K562 (cell line): ENCODE data around the gene NOP10. TPM values are rescaled to one million over a fixed set of nuclear protein-coding genes. Genes with fewer than 3 reads are reported as not detected.

Experiments
- FOXK2 ChIP-seq, 2 experiments: fragments of 450-650 bp; IDR thresholded peaks in 1 of 2; conservative IDR thresholded peaks in 1 of 2; 2 replicates each; pipeline ENCODE4 v1.6.1; 2016; ENCODE audit warnings: low read depth in 2 of 2, mild to moderate bottlenecking in 1 of 2
- HNRNPLL ChIP-seq: fragments of 200-400 bp; formaldehyde crosslinking; IDR thresholded peaks from 2 replicates; pipeline ENCODE4 v1.6.1; 2017; ENCODE audit warnings: low read length, low read depth, mild to moderate bottlenecking; ENCODE audit not compliant: poor library complexity, severe bottlenecking
- POLR2B ChIP-seq: fragments of 450-650 bp; IDR thresholded peaks from 2 replicates; pipeline ENCODE4 v1.6.1; 2018; ENCODE audit warnings: low read depth; ENCODE audit not compliant: partially characterized antibody
- TAF15 ChIP-seq: fragments of 200-400 bp; formaldehyde crosslinking; IDR thresholded peaks from 2 replicates; pipeline ENCODE4 v1.6.1; 2017; ENCODE audit warnings: mild to moderate bottlenecking, low read depth, low read length, moderate library complexity
- polyA plus RNA-seq, 8 experiments: library from polyadenylated mRNA; depleted of rRNA in 4 of 8; stranded (reverse) in 5 of 8; unstranded in 3 of 8; fragments of >200 nt; fragmentation: Nextera tagmentation in 2 of 8; fragmentation: Illumina TruSeq in 1 of 8; extraction: Ambion mirVana in 2 of 8; extraction: Trizol in 1 of 8; gene quantifications; 2 replicates each; pipeline versions ENCODE4 v1.2.1 to v1.2.3, GENCODE V29; 2011 to 2014; ENCODE audit warnings: inconsistent platforms in 1 of 8, missing spikeins in 1 of 8
- total RNA-seq, 7 experiments: library from RNA; depleted of rRNA in 6 of 7; stranded (reverse); fragments of >200 nt in 6 of 7; fragmentation: Illumina TruSeq in 2 of 7; extraction: Trizol in 2 of 7; gene quantifications; 2 replicates each; pipeline versions ENCODE4 v1.2.1 to v1.2.3, GENCODE V29; 2011 to 2021; ENCODE audit warnings: low replicate concordance in 1 of 7
- TF ChIP-seq, protein P1 (sequence below): fragments of 200-600 bp; sonication (generic); IDR thresholded peaks from one replicate; pipeline ENCODE4 v1.6.1; 2012; ENCODE audit warnings: mild to moderate bottlenecking, low read depth, low read length, inconsistent platforms
- TF ChIP-seq, protein P2 (sequence below): fragments of 250-450 bp; sonication (Bioruptor Pico); IDR thresholded peaks from 2 replicates; pipeline ENCODE4 v1.6.1; 2021; ENCODE audit warnings: mild to moderate bottlenecking
- TF ChIP-seq, protein P3 (sequence below): fragments of 450-650 bp; formaldehyde crosslinking; IDR thresholded peaks from 2 replicates; pipeline ENCODE4 v1.4.0; 2020; ENCODE audit warnings: mild to moderate bottlenecking
- TF ChIP-seq, protein P4 (sequence below): IDR thresholded peaks from 2 replicates; pipeline ENCODE4 v1.6.1; 2016; ENCODE audit warnings: missing genetic modification characterization, missing compliant biosample characterization

NOP10 gene
- total and polyA plus RNA-seq, 9 of the 15 experiments (the other 6 are each of a cell fraction or from before 2014, with no cell fraction given) = 250 to 1,663 (median 449) TPM

DNA sequence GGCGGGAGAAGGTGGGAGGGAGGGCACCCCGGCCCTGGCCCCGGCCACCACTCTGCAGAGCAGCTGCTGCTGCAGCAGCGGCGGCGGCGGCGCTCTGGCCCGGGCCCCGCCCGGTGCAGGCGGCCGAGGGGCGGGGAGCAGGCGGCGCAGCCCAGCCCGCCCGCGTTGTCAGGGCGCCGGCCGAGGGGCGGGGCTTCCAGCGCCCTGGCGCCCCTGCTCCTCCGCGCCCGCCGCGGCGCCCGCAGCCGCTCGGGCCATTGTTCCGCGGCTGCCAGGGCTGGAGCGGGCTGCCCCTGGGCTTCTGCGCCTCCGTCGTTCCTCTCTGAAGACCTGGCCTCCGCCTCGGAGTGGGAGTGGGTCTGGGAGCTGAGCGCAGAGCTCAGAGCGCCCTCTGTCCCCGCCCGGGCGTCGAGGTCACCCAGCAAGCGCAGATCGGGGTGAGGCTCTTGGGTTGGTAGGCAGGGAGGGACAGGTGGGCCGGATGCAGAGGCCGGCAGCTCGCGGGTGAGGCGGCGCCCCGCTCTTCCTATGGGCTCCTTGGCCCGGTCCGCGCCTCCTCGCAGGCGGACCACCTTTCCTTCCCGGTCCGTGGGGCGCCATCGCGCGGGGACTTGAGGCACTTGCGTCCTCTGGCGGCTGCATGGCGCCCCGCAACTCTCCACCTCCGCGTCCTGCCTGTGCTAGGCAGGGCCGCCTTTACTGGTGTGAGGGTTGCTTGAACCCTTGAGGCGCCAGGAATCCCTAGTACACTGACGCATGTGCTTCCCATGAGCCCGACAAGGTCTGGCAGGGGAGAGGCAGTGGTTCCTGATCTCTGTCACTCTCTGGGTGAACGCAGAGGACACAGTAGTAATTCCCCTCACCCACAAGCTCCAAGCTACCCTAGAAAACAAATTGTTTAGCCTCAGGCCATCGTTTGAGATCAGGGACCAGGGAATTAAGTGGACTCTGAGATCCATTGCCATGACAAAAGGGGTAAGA lies 24.5 kb upstream of the NOP10 start, which contains the start of gene LPCAT4 (continued):
- TF ChIP-seq, protein P1, sequence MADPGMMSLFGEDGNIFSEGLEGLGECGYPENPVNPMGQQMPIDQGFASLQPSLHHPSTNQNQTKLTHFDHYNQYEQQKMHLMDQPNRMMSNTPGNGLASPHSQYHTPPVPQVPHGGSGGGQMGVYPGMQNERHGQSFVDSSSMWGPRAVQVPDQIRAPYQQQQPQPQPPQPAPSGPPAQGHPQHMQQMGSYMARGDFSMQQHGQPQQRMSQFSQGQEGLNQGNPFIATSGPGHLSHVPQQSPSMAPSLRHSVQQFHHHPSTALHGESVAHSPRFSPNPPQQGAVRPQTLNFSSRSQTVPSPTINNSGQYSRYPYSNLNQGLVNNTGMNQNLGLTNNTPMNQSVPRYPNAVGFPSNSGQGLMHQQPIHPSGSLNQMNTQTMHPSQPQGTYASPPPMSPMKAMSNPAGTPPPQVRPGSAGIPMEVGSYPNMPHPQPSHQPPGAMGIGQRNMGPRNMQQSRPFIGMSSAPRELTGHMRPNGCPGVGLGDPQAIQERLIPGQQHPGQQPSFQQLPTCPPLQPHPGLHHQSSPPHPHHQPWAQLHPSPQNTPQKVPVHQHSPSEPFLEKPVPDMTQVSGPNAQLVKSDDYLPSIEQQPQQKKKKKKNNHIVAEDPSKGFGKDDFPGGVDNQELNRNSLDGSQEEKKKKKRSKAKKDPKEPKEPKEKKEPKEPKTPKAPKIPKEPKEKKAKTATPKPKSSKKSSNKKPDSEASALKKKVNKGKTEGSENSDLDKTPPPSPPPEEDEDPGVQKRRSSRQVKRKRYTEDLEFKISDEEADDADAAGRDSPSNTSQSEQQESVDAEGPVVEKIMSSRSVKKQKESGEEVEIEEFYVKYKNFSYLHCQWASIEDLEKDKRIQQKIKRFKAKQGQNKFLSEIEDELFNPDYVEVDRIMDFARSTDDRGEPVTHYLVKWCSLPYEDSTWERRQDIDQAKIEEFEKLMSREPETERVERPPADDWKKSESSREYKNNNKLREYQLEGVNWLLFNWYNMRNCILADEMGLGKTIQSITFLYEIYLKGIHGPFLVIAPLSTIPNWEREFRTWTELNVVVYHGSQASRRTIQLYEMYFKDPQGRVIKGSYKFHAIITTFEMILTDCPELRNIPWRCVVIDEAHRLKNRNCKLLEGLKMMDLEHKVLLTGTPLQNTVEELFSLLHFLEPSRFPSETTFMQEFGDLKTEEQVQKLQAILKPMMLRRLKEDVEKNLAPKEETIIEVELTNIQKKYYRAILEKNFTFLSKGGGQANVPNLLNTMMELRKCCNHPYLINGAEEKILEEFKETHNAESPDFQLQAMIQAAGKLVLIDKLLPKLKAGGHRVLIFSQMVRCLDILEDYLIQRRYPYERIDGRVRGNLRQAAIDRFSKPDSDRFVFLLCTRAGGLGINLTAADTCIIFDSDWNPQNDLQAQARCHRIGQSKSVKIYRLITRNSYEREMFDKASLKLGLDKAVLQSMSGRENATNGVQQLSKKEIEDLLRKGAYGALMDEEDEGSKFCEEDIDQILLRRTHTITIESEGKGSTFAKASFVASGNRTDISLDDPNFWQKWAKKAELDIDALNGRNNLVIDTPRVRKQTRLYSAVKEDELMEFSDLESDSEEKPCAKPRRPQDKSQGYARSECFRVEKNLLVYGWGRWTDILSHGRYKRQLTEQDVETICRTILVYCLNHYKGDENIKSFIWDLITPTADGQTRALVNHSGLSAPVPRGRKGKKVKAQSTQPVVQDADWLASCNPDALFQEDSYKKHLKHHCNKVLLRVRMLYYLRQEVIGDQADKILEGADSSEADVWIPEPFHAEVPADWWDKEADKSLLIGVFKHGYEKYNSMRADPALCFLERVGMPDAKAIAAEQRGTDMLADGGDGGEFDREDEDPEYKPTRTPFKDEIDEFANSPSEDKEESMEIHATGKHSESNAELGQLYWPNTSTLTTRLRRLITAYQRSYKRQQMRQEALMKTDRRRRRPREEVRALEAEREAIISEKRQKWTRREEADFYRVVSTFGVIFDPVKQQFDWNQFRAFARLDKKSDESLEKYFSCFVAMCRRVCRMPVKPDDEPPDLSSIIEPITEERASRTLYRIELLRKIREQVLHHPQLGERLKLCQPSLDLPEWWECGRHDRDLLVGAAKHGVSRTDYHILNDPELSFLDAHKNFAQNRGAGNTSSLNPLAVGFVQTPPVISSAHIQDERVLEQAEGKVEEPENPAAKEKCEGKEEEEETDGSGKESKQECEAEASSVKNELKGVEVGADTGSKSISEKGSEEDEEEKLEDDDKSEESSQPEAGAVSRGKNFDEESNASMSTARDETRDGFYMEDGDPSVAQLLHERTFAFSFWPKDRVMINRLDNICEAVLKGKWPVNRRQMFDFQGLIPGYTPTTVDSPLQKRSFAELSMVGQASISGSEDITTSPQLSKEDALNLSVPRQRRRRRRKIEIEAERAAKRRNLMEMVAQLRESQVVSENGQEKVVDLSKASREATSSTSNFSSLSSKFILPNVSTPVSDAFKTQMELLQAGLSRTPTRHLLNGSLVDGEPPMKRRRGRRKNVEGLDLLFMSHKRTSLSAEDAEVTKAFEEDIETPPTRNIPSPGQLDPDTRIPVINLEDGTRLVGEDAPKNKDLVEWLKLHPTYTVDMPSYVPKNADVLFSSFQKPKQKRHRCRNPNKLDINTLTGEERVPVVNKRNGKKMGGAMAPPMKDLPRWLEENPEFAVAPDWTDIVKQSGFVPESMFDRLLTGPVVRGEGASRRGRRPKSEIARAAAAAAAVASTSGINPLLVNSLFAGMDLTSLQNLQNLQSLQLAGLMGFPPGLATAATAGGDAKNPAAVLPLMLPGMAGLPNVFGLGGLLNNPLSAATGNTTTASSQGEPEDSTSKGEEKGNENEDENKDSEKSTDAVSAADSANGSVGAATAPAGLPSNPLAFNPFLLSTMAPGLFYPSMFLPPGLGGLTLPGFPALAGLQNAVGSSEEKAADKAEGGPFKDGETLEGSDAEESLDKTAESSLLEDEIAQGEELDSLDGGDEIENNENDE = no peak
- TF ChIP-seq TAF15 (no peak), HNRNPLL (no peak), FOXK2 (conservative IDR thresholded peaks at IDR 0.05 in 1 of 2, IDR thresholded peaks at IDR 0.05 in 1 of 2; ENCODE audit: low read depth in 2 of 2) (no peak), POLR2B (peak; percentile 49)
- TF ChIP-seq, protein P2, sequence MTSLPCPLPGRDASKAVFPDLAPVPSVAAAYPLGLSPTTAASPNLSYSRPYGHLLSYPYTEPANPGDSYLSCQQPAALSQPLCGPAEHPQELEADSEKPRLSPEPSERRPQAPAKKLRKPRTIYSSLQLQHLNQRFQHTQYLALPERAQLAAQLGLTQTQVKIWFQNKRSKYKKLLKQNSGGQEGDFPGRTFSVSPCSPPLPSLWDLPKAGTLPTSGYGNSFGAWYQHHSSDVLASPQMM (CRISPR knock-in tag) = no peak
- TF ChIP-seq, protein P3, sequence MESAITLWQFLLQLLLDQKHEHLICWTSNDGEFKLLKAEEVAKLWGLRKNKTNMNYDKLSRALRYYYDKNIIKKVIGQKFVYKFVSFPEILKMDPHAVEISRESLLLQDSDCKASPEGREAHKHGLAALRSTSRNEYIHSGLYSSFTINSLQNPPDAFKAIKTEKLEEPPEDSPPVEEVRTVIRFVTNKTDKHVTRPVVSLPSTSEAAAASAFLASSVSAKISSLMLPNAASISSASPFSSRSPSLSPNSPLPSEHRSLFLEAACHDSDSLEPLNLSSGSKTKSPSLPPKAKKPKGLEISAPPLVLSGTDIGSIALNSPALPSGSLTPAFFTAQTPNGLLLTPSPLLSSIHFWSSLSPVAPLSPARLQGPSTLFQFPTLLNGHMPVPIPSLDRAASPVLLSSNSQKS = no peak
- TF ChIP-seq, protein P4, sequence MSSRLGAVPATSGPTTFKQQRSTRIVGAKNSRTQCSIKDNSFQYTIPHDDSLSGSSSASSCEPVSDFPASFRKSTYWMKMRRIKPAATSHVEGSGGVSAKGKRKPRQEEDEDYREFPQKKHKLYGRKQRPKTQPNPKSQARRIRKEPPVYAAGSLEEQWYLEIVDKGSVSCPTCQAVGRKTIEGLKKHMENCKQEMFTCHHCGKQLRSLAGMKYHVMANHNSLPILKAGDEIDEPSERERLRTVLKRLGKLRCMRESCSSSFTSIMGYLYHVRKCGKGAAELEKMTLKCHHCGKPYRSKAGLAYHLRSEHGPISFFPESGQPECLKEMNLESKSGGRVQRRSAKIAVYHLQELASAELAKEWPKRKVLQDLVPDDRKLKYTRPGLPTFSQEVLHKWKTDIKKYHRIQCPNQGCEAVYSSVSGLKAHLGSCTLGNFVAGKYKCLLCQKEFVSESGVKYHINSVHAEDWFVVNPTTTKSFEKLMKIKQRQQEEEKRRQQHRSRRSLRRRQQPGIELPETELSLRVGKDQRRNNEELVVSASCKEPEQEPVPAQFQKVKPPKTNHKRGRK (tag) = no peak
